ENCODE results near the gene DIDO1. TPM values are rescaled to one million over a fixed set of nuclear protein-coding genes. Genes with fewer than 3 reads are reported as not detected.

Gene DIDO1
- total and polyA plus RNA-seq, 9 of the 15 experiments (the other 6 are each of a cell fraction or from before 2014, with no cell fraction given): 4.4 to 46.8 (median 31.2) TPM

- TF ChIP-seq MNT (conservative IDR thresholded peaks at IDR 0.05) (0 out of 4 replicates have a peak, but pooled peaks of 1 of the 2 experiments have one; percentile 37), ZSCAN29 (IDR thresholded peaks at IDR 0.05) (no peak), CEBPG (CRISPR knock-in tag; IDR thresholded peaks at IDR 0.05) (0 out of 2 replicates have a peak, but pooled peaks have one; percentile 35), CEBPG (tag; conservative IDR thresholded peaks at IDR 0.05 in 1 of 2, IDR thresholded peaks at IDR 0.05 in 1 of 2) (0 out of 4 replicates have a peak, but pooled peaks of 1 of the 2 experiments have one; percentile 15), MBD2 (IDR thresholded peaks at IDR 0.05; ENCODE audit: borderline replicate concordance, low read depth) (no peak), ZNF12 (CRISPR knock-in tag; IDR thresholded peaks at IDR 0.05) (no peak), ARID4B (CRISPR knock-in tag; IDR thresholded peaks at IDR 0.05) (peak; percentile 31; the same call in 1 of the 2 replicates), PBX2 (CRISPR knock-in tag; IDR thresholded peaks at IDR 0.05; ENCODE audit: low read depth) (peak; percentile 62), PBX2 (tag; conservative IDR thresholded peaks at IDR 0.05; ENCODE audit: low read depth) (peak; percentile 86), MEF2A (IDR thresholded peaks at IDR 0.05; ENCODE audit: control insufficient read depth, low read depth, low read length) (no peak), LCOR (CRISPR knock-in tag; IDR thresholded peaks at IDR 0.05) (no peak), SRF (CRISPR knock-in tag; IDR thresholded peaks at IDR 0.05) (no peak), NFE2 (IDR thresholded peaks at IDR 0.05; ENCODE audit: low read depth) (no peak), MEIS2 (IDR thresholded peaks at IDR 0.05; ENCODE audit: partially characterized antibody) (peak; percentile 45), PRDM10 (IDR thresholded peaks at IDR 0.05; ENCODE audit: partially characterized antibody) (no peak)
Measured at GRCh38 chr20:62924442-62925075, 1.7 kb downstream of the DIDO1 start (continued).

Data from K562 (cell line).